ENCODE measurements around the gene SMIM5.

Gene SMIM5

DNA sequence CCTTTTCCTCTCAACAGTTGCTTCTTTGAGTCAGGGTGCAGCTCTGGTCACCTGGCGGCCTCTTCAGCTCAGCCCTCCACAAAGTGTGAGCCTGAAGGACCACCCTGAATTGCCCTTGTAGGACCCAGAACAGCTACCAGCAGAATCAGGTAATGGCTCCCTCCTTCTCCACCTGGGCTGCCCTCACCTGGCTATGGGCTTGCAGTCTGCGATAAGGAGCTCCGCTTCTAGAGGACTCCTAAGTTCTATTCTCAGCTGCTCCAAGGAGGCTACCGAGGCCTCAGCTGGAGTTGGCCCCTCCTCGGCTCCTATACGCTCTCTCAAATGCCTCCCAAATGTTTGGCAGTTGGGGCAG is 13.4 kb downstream of the SMIM5 start:
- TF ChIP-seq TAF1 (IDR thresholded peaks at IDR 0.05; ENCODE audit: low read depth): no peak
- no peak for TF ChIP-seq CREB1 (IDR thresholded peaks at IDR 0.05; ENCODE audit: low read depth)
- no peak for TF ChIP-seq EP300 (IDR thresholded peaks at IDR 0.05; ENCODE audit: borderline replicate concordance)
- no peak for TF ChIP-seq TEAD4 (IDR thresholded peaks at IDR 0.05)
- TF ChIP-seq RAD21 (IDR thresholded peaks at IDR 0.05; ENCODE audit: low read depth): no peak
- TF ChIP-seq, protein P1, sequence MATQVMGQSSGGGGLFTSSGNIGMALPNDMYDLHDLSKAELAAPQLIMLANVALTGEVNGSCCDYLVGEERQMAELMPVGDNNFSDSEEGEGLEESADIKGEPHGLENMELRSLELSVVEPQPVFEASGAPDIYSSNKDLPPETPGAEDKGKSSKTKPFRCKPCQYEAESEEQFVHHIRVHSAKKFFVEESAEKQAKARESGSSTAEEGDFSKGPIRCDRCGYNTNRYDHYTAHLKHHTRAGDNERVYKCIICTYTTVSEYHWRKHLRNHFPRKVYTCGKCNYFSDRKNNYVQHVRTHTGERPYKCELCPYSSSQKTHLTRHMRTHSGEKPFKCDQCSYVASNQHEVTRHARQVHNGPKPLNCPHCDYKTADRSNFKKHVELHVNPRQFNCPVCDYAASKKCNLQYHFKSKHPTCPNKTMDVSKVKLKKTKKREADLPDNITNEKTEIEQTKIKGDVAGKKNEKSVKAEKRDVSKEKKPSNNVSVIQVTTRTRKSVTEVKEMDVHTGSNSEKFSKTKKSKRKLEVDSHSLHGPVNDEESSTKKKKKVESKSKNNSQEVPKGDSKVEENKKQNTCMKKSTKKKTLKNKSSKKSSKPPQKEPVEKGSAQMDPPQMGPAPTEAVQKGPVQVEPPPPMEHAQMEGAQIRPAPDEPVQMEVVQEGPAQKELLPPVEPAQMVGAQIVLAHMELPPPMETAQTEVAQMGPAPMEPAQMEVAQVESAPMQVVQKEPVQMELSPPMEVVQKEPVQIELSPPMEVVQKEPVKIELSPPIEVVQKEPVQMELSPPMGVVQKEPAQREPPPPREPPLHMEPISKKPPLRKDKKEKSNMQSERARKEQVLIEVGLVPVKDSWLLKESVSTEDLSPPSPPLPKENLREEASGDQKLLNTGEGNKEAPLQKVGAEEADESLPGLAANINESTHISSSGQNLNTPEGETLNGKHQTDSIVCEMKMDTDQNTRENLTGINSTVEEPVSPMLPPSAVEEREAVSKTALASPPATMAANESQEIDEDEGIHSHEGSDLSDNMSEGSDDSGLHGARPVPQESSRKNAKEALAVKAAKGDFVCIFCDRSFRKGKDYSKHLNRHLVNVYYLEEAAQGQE (IDR thresholded peaks at IDR 0.05; ENCODE audit: low read depth): no peak
- TF ChIP-seq, protein P2, sequence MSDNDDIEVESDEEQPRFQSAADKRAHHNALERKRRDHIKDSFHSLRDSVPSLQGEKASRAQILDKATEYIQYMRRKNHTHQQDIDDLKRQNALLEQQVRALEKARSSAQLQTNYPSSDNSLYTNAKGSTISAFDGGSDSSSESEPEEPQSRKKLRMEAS (IDR thresholded peaks at IDR 0.05): no peak
- no peak for TF ChIP-seq CEBPB (IDR thresholded peaks at IDR 0.05)
- no peak for TF ChIP-seq FOXM1 (IDR thresholded peaks at IDR 0.05; ENCODE audit: borderline replicate concordance, low read depth)
- no peak for TF ChIP-seq EGR1 (IDR thresholded peaks at IDR 0.05)
- TF ChIP-seq ZBTB7A (IDR thresholded peaks at IDR 0.05; ENCODE audit: low read depth): no peak
- TF ChIP-seq, protein P3, sequence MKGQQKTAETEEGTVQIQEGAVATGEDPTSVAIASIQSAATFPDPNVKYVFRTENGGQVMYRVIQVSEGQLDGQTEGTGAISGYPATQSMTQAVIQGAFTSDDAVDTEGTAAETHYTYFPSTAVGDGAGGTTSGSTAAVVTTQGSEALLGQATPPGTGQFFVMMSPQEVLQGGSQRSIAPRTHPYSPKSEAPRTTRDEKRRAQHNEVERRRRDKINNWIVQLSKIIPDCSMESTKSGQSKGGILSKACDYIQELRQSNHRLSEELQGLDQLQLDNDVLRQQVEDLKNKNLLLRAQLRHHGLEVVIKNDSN (IDR thresholded peaks at IDR 0.05): no peak
- no peak for TF ChIP-seq YY1 (IDR thresholded peaks at IDR 0.05; ENCODE audit: low read depth)
- no peak for TF ChIP-seq NFIC (IDR thresholded peaks at IDR 0.05)
- no peak for TF ChIP-seq TCF12 (IDR thresholded peaks at IDR 0.05; ENCODE audit: low read depth)

DNA sequence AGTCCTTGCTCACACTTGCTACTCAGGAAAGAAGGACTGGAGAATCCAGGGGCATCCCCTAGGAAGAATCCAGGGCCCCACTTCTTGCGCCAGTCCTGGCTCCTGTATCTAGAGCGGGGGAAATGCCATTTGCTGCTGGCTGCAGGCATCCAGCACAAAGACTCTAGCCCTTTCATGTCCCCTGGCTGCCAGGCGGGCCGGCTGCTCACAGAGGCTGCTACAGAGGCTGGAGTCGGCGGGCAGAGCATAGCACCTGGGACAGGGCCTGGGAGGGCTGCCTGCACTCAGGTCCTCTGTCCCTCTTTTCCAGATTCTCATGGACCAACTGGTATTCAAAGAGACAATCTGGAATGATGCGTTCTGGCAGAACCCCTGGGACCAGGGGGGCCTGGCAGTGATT is 13.8 kb downstream of the SMIM5 start:
- TF ChIP-seq ZBTB7A (IDR thresholded peaks at IDR 0.05; ENCODE audit: low read depth) (no peak), TEAD4 (IDR thresholded peaks at IDR 0.05) (no peak), CREB1 (IDR thresholded peaks at IDR 0.05; ENCODE audit: low read depth) (no peak)

DNA sequence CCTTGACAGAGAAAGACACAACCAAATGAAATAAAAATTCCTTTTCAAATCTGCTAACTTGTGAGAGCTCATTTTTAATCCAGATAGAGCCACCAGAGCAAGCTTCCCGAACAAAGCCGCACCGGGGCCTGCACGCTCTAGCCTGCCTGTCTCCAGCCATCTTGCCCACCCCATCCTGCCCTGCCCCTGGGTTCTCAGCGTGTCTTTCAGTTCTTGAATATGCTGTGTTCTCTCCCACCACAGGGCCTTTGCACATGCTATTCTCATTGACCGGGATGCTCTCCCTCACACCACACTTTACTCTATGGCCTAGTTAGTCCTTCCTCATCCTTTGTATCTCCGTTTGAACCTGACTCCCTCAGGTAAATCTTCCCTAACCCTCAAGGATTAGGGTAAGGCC is 14.7 kb downstream of the SMIM5 start:
- TF ChIP-seq NFIC (IDR thresholded peaks at IDR 0.05): no peak
- no peak for TF ChIP-seq CEBPB (IDR thresholded peaks at IDR 0.05)
- TF ChIP-seq, protein P2 (IDR thresholded peaks at IDR 0.05): no peak
- TF ChIP-seq YY1 (IDR thresholded peaks at IDR 0.05; ENCODE audit: low read depth): no peak
- TF ChIP-seq RAD21 (IDR thresholded peaks at IDR 0.05; ENCODE audit: low read depth): no peak
- TF ChIP-seq TCF12 (IDR thresholded peaks at IDR 0.05; ENCODE audit: low read depth): no peak
- no peak for TF ChIP-seq EP300 (IDR thresholded peaks at IDR 0.05; ENCODE audit: borderline replicate concordance)
- TF ChIP-seq TEAD4 (IDR thresholded peaks at IDR 0.05): no peak
- TF ChIP-seq EGR1 (IDR thresholded peaks at IDR 0.05): no peak
- TF ChIP-seq CREB1 (IDR thresholded peaks at IDR 0.05; ENCODE audit: low read depth): no peak
- TF ChIP-seq, protein P3 (IDR thresholded peaks at IDR 0.05): no peak
- no peak for TF ChIP-seq TAF1 (IDR thresholded peaks at IDR 0.05; ENCODE audit: low read depth)
- TF ChIP-seq FOXM1 (IDR thresholded peaks at IDR 0.05; ENCODE audit: borderline replicate concordance, low read depth): no peak

DNA sequence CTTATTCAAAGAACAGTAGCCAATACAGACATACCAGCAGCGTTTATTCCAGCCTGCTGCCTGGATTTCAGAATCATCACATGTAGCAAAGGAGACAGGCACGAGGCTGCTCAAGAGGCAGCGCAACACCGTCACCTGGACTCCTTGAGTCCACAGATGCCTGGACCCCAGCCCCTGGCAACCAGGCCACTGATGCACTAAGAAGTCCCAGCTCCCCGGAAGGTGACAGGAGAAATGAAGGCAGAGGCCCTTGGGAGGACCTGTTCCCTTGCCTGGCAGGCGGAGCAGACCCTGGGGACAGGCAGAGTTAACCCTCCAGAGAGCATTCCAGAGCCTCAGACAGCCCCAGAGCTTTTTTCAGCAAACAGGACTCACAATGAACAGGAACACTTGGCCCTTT is 16.5 kb downstream of the SMIM5 start:
- TF ChIP-seq RAD21 (IDR thresholded peaks at IDR 0.05; ENCODE audit: low read depth): no peak
- no peak for TF ChIP-seq EP300 (IDR thresholded peaks at IDR 0.05; ENCODE audit: borderline replicate concordance)
- no peak for TF ChIP-seq TCF12 (IDR thresholded peaks at IDR 0.05; ENCODE audit: low read depth)
- no peak for TF ChIP-seq YY1 (IDR thresholded peaks at IDR 0.05; ENCODE audit: low read depth)
- TF ChIP-seq NFIC (IDR thresholded peaks at IDR 0.05): no peak
- no peak for TF ChIP-seq CEBPB (IDR thresholded peaks at IDR 0.05)
- TF ChIP-seq, protein P2 (IDR thresholded peaks at IDR 0.05): no peak
- TF ChIP-seq TAF1 (IDR thresholded peaks at IDR 0.05; ENCODE audit: low read depth): no peak
- TF ChIP-seq CREB1 (IDR thresholded peaks at IDR 0.05; ENCODE audit: low read depth): no peak
- no peak for TF ChIP-seq FOXM1 (IDR thresholded peaks at IDR 0.05; ENCODE audit: borderline replicate concordance, low read depth)
- TF ChIP-seq ZBTB7A (IDR thresholded peaks at IDR 0.05; ENCODE audit: low read depth): no peak
- TF ChIP-seq, protein P1 (IDR thresholded peaks at IDR 0.05; ENCODE audit: low read depth): no peak
- TF ChIP-seq TEAD4 (IDR thresholded peaks at IDR 0.05): no peak
- TF ChIP-seq, protein P3 (IDR thresholded peaks at IDR 0.05): no peak
- no peak for TF ChIP-seq EGR1 (IDR thresholded peaks at IDR 0.05)

DNA sequence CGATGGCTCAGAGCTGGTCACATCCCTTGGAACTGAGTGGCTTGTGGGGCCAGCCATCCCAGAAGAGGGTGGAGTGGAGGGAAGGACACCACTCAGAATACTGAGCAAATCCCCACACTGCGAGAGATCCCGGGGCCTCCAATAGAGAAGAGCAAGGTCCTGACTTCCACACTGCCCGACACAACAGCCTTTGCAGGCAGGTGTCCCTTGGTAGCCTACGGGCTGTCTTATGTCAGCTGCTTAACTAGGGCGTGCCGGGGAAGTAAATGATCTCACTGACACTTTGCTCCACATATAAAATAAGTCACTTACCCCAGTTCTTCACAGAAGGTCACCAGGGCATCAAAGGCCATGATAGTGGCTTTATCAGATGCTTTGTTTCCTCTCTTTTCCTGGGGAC is 17.6 kb downstream of the SMIM5 start:
- no peak for TF ChIP-seq EGR1 (IDR thresholded peaks at IDR 0.05)
- no peak for TF ChIP-seq CEBPB (IDR thresholded peaks at IDR 0.05)

DNA sequence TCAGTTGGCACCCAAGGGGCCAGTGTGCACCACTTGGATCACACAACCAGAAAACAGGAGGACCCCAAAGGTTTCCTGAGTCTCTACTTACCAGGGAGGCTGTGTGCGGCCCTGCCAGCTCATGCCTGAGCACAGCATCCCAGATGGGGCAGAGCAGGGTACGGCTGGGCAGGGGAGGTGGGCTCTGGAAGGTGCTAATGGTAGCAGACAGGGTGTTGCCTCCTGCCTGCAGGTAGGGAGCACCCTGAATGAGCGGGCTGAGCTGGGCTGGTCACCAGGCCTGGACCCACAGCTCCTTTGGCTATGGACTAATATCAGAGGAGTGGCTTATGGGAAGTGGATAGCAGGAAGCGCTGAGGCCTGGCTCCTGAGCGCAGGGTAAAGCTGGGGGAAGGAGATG is 19.1 kb downstream of the SMIM5 start:
- no peak for TF ChIP-seq TEAD4 (IDR thresholded peaks at IDR 0.05)

Data from Ishikawa (cell line).